Measurements from ENCODE around the gene CCDC69. TPM values are rescaled to one million over a fixed set of nuclear protein-coding genes. Genes with fewer than 3 reads are reported as not detected.
"Not testable (repeated sequence)": the region's sequence is repeated elsewhere in the genome, so short reads cannot be mapped to it uniquely, and the experiment has no call there.

Gene CCDC69
- total RNA-seq, 4 donors from 2014 or later = 204 to 317 (median 256) TPM

DNA sequence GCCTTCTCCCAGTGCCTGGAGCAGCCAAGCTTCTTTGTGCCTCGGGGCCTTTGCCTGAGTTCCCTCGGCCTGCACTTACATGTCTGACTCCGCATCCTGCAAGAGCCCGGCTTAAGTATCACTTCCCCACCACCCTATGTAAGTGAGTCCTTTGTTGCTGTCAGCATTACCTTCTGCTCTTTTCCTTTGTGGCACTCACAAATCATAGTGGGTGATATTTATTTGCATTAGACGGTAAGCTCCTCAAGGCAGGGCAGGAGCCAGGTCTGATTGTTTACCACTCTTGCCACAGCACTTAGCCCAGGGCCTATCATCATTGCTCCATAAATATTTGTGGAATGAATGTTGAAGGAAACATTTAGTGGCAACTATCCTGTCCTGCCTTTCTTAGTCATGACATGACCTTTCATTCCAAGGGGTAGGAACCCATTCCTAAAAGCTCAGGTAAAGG is 33.9 kb upstream of the CCDC69 start:
- ATAC-seq = no peak
- H3K27ac ChIP-seq = no peak overlapping the region

DNA sequence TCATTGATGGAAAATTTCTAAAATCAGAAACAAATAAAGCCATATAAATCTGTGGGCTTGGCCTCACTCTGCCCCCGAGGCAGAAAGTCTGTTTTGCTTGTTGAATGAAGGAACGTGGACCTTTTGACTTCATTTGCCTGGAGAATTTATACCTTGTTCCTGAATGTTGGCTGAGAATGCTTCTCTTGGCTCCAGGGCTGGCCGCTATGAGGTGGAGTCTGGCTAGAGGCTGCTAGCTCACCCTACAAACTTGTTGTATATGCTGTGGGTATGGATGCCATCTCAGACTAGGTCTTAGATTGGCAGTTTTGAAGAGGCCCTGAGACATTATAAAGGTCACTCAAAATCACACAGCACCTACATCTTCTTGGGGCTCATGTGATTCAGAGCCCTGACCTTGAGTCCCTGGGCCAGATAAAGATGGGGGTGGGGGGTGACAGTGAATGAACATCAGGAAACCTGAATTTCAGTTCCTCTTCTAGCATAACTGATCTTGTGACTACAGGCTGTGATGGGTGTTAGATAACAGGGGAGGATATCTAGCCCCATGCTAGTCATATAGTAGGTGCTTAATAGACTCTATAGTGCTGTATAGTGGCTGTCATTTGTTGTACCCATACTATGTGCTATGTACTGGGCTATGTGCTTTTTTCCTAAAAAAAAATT is 31.9 kb upstream of the CCDC69 start:
- Histone ChIP-seq H3K27me3 (no peaks in the 10 kb centered on the region), H3K4me3 (no peak overlapping the region), H3K27ac (no peak overlapping the region), H3K9me3 (no peaks in the 10 kb centered on the region), H3K4me1 (peaks cover 0 to 53% (median 16%) of the 10 kb centered on the region in 3 donors), H3K36me3 (peaks cover 0 to 15% of the 10 kb centered on the region in 2 donors)
- 86% methylated on average over 3 of the region's 3 CpGs; no CpG with 5 or more reads in 1 of the 2 donors for WGBS, 2 donors (ENCODE audit: low coverage in 1 of 2)
- TF ChIP-seq, protein P1, sequence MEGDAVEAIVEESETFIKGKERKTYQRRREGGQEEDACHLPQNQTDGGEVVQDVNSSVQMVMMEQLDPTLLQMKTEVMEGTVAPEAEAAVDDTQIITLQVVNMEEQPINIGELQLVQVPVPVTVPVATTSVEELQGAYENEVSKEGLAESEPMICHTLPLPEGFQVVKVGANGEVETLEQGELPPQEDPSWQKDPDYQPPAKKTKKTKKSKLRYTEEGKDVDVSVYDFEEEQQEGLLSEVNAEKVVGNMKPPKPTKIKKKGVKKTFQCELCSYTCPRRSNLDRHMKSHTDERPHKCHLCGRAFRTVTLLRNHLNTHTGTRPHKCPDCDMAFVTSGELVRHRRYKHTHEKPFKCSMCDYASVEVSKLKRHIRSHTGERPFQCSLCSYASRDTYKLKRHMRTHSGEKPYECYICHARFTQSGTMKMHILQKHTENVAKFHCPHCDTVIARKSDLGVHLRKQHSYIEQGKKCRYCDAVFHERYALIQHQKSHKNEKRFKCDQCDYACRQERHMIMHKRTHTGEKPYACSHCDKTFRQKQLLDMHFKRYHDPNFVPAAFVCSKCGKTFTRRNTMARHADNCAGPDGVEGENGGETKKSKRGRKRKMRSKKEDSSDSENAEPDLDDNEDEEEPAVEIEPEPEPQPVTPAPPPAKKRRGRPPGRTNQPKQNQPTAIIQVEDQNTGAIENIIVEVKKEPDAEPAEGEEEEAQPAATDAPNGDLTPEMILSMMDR (IDR thresholded peaks at IDR 0.05) = no peak
- TF ChIP-seq POLR2A (IDR thresholded peaks at IDR 0.05) (no peak), EP300 (IDR thresholded peaks at IDR 0.05) (no peak), POLR2AphosphoS5 (IDR thresholded peaks at IDR 0.05) (no peak)
- no peak for ATAC-seq

More for the DNA sequence above, 33.9 kb upstream of the CCDC69 start:
- TF ChIP-seq POLR2A (IDR thresholded peaks at IDR 0.05) (no peak), POLR2AphosphoS5 (IDR thresholded peaks at IDR 0.05) (no peak), EP300 (IDR thresholded peaks at IDR 0.05) (no peak)
- TF ChIP-seq, protein P1 (IDR thresholded peaks at IDR 0.05) = no peak
- H3K27me3 ChIP-seq = no peaks in the 10 kb centered on the region
- 72 to 73% methylated on average over 3 to 5 of the region's 5 CpGs for WGBS, 2 donors (ENCODE audit: low coverage in 1 of 2)
- peaks cover 0 to 34% of the 10 kb centered on the region in 2 donors for H3K36me3 ChIP-seq
- H3K4me1 ChIP-seq = peaks cover 0 to 46% (median 13%) of the 10 kb centered on the region in 3 donors
- no peak overlapping the region for H3K4me3 ChIP-seq
- H3K9me3 ChIP-seq = no peaks in the 10 kb centered on the region

DNA sequence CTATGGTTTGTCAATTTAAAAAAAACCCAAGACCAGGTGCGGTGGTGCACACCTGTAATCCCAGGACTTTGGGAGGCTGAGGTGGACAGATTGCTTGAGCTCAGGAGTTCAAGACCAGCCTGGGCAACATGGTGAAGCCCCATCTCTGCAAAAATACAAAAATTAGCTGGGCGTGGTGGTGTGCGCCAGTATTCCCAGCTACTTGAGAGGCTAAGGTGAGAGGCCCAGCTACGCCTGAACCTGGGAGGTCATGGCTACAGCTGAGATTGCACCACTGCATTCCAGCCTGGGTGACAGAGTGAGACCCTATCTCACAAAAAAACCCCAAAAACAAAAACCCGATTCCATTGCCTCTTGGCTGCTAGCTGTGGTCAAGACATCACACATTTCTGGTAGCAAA is 31.1 kb upstream of the CCDC69 start:
- 93% methylated on average over 5 of the region's 5 CpGs for WGBS, 2 donors (ENCODE audit: low coverage in 1 of 2)
- H3K27me3 ChIP-seq, ATAC-seq, H3K9me3 ChIP-seq, H3K36me3 ChIP-seq, H3K4me3 ChIP-seq, H3K27ac ChIP-seq: not testable (repeated sequence)
- H3K4me1 ChIP-seq = peaks cover 0 to 53% (median 16%) of the 10 kb centered on the region in 3 donors

DNA sequence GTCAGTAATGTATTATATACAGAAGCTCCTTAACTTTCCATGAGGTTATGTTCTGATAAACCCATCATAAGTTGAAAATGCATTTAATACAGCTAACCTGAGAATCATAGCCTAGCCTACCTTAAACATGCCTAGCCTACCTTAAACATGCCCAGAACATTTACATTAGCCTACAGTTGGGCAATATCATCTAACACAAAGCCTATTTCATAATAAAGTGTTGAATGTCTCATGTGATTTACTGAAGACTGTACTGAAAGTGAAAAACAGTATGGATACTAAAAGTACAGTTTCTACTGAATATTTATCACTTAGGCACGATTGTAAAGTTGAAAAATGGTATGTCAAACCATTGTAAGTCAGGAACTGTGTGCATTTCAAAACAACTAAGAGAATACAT is 30.7 kb upstream of the CCDC69 start:
- peaks cover 0 to 53% (median 16%) of the 10 kb centered on the region in 3 donors for H3K4me1 ChIP-seq
- no peak overlapping the region for H3K27ac ChIP-seq
- WGBS, 2 donors (ENCODE audit: low coverage in 1 of 2) = 38 to 44% methylated on average over 1 of the region's 1 CpG
- TF ChIP-seq, protein P1 (IDR thresholded peaks at IDR 0.05) = no peak
- TF ChIP-seq POLR2AphosphoS5 (IDR thresholded peaks at IDR 0.05) (no peak), EP300 (IDR thresholded peaks at IDR 0.05) (no peak), POLR2A (IDR thresholded peaks at IDR 0.05) (no peak)
- no peak for ATAC-seq
- H3K9me3 ChIP-seq = no peaks in the 10 kb centered on the region
- H3K36me3 ChIP-seq = peaks cover 0 to 5% of the 10 kb centered on the region in 2 donors
- peak overlapping the region in 1 of 2 donors; percentile 75 for H3K4me3 ChIP-seq
- H3K27me3 ChIP-seq = no peaks in the 10 kb centered on the region

DNA sequence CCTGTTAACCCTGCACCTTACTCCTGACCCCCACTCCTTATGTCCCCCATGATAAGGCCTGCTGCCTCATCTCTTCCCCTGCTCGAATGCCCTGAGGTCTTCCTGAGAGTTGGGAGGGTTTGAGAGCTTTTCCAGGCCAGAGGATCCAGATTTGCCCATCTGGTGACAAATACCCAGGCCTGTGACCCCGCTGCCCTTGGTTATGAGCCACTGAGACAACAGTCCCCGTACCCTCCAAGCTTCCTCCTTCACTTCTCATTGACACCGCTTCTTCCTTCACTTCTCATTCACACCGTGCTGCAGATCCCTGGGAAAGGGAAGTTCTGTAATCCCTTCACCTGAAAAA is 29.7 kb upstream of the CCDC69 start:
- H3K9me3 ChIP-seq = no peaks in the 10 kb centered on the region
- H3K4me3 ChIP-seq = peak overlapping the region; percentile 73 to 75
- H3K27ac ChIP-seq = peak overlapping the region; percentile 19 to 91 (median 85)
- WGBS, 2 donors (ENCODE audit: low coverage in 1 of 2) = 34 to 36% methylated on average over 5 of the region's 5 CpGs
- H3K27me3 ChIP-seq = no peaks in the 10 kb centered on the region
- TF ChIP-seq POLR2AphosphoS5 (IDR thresholded peaks at IDR 0.05) (no peak), EP300 (IDR thresholded peaks at IDR 0.05) (no peak), POLR2A (IDR thresholded peaks at IDR 0.05) (no peak)
- TF ChIP-seq, protein P1 (IDR thresholded peaks at IDR 0.05) = no peak
- H3K36me3 ChIP-seq = no peaks in the 10 kb centered on the region
- no peak for ATAC-seq
- peaks cover 0 to 53% (median 16%) of the 10 kb centered on the region in 3 donors for H3K4me1 ChIP-seq
